Limb (tissue), 2 donors: Measurements from ENCODE around the gene TEX51.

ENCODE experiments used
- DNase-seq, 2 donors: peaks; one replicate each; pipeline ENCODE4 v3.0.0-alpha.2; 2016; ENCODE audit errors: extremely low spot score in 2 of 2

The TEX51 gene

GRCh38 chr2:126913329-126913728 is 14.6 kb downstream of the TEX51 start:
- no peak for DNase-seq

- no peak for DNase-seq
Measured at GRCh38 chr2:126913881-126914615, 15.4 kb downstream of the TEX51 start.

DNA sequence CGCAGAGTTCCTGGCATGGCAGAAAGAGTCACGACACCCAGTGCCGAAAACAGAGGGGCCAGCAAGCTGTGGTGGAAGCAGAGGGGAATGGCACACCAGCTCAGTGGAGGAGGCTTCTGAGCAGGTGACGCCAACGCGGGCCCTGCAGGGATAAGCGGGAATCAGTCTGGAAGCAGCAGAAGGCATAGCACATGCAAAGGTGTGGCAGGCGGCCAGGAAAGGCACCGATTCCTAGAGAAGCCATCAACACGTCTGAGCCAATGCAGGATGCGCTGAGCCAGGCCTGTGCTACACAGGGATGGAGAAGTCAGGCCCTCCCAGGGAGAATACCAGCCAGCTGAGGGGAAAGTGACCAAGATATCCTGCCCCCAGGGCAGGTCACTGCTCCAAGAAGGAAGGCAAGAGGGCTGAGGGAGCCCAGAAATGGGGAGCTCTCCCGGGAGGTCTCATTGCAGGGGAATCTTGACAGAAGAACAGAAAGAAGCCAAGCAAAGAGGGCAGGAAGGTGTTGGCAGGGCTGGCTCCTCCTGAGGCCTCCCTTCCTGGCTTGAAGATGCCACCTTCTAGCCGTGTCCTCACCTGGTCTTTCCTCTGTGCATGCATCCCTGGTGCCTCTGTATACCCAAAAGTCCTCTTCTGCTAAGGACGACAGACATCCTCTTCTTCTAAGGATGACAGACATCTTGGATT is 16.3 kb downstream of the TEX51 start:
- DNase-seq, result no peak

GRCh38 chr2:126915903-126916302 is 17.2 kb downstream of the TEX51 start:
- no peak for DNase-seq

DNA sequence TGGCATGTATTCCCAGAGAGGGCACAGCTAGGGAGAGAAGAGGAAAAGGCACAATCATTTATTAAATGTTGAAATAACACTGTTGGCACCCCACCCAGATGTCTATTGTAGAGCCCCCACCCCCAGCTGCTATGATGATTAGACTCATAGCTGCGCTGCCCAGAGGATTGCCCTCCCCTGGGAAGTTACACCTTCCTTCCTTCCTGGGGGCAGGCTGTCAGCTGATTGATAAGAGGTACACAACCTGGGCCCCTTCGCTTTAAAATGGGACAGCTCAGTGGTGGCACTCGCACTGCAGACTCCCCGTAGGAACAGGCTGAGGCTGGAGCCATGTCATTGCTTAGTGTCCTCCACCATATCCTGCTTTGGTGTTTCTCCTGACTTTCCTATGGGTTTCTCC is 18.1 kb downstream of the TEX51 start:
- DNase-seq, result no peak

DNA sequence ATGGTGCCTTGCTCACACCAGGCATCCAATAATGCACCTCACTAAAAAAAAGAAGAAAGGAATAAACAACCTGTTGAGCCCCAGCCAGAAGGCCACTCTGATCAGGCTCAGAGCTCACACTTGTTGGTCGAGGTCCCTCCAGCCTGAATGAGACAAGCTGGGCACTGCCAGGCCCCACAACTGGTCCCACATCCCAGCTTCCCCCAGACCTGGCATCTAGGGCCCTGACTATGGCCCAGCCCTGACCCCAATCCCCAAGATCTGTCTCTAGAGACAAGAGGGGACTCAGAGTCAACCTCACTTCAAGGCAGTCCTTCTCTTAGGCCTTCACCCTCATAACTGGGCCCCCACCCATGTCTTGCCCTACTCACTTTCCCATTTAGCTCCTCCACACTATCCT is 22.4 kb downstream of the TEX51 start:
- DNase-seq, result no peak

- DNase-seq, result no peak
Measured at GRCh38 chr2:126930970-126931590, 32.4 kb downstream of the TEX51 start.

- DNase-seq, result no peak
Measured at GRCh38 chr2:126932529-126932928, 33.8 kb downstream of the TEX51 start.

DNA sequence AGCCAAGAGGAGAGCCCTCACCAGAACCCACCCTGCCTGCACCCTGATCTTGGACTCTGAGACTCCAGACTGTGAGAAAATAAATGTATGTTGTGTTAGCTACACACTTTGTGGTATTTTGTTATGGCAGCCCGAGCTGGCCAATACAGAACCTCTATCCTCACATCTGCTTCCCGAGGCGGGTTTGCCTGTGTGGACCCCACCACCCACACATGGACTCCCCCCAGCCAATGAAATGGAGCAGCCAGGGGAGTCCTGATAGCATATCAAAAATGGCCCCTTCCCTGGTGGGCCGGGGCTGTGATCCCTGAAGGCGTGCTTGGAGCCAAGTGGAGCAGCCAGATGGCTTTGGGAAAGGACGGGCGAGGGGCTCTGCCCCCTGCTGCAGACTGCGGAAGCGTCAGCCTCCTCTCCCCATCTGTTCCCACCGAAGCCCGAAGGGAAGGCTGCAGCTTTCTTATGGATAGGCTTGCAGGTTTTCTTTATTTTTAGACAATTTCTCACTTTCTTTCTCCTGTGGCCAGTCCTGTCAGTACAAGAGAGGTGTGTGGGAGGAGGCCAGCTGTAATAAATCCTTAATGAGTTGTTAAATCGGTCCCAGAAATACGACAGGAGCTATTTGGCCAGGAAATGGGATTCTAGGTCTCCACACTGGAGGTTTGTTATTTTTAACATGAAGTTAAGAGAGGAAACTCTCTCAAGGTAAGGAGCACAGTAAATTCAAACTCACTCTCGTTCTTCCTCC is 34.4 kb downstream of the TEX51 start:
- DNase-seq, result no peak

GRCh38 chr2:126933711-126934091 is 35.0 kb downstream of the TEX51 start:
- no peak for DNase-seq

- DNase-seq, result no peak
Measured at GRCh38 chr2:126934809-126935208, 36.1 kb downstream of the TEX51 start.

DNA sequence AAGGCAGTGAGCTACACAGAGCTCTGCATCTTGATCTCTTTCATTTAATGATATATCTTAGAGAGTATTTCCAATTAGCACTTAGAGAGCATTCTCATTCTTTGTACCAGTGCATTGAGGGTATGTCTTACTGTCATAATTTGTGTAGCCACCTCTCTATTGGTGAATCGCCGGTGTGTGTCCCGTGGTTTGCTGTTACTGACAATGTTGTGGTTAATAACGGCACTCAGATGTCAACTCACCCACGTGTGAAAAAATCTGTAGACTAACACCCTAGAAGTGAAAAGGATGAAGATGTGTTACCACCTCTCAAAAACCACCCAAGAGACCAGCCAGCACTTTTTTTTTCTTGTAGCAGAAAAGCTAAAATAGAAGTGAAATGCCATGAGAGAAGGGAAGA is 37.1 kb downstream of the TEX51 start:
- DNase-seq, result no peak

DNA sequence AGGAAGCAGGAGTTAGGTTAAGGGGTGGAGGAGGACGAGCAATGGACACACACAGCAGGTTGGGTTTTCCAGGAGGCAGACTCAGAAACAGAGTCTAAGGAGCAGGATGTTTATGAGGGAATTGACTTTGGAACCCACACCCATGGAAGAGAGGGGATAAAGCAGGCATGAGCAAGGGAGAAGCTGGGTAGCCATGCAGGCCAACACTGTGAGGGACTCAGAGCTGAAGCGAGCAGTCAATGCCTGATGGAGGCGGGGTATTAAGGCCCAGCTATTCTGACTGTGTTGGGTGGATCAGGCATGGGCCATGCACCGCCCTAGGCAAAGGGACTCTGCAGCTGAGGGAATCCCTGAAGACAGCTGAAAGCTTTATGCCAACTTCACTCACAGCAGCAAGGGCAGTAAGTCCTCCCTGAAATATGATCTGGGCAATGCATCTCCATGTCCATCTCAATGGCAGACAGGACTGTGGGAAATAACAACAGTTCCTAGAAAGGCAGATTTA is 37.6 kb downstream of the TEX51 start:
- DNase-seq, result no peak

DNA sequence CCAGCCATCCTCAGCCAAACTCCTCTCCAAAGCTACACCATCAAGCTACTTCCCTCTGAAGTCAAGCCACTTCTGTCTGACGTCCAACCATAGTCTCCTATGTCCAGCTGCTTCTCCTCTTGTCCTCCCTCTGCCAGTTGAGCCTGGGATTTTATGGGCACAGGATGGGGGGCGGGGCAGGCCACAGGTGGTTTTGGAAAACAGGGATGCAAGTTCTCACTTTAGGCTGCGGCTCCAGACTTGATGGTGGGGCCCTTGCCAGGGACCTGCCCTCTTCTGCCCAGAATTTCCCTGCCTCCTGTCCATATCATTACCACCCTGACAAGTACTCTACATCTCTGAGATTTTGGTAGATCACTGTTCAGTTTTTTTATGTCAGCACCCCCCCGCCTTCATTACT is 41.6 kb downstream of the TEX51 start:
- no peak for DNase-seq

GRCh38 chr2:126942427-126943203 is 43.9 kb downstream of the TEX51 start:
- no peak for DNase-seq

DNA sequence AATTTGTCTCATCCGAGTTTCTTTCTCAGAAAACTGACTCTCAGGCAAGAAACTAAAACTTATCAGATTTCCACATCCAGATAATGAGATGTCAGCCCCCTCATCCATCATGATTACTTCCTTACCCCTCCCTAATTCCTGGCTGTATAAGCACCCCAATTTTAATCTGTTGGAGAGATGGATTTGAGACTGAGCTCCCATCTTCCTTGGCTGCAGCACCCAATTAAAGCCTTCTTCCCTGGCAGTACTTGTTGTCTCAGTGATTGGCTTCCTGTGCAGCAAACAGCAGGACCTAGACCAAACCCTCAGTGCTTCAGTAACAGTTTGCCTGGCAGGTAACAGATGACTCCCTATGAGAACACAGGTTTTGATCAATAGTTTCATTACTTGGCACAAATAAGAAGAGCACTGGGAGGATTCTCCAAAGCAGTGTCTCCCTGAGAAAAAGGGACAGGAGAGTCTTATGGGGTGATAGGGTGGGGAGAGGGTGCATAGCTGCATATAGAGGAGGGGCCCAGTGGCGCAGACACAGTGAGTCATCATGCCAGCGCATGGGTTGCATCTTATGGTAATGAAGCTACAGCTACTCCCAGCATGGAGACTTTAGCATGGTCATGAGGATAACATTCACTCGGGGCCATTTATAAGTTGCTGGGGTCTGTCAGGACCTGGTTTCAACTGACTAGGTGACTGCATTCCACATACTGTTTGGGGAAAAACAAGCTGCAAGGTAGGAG is 45.1 kb downstream of the TEX51 start:
- no peak for DNase-seq

GRCh38 chr2:126945118-126945517 is 46.4 kb downstream of the TEX51 start:
- no peak for DNase-seq

- DNase-seq, result no peak
Measured at GRCh38 chr2:126946318-126947102, 47.8 kb downstream of the TEX51 start.

DNA sequence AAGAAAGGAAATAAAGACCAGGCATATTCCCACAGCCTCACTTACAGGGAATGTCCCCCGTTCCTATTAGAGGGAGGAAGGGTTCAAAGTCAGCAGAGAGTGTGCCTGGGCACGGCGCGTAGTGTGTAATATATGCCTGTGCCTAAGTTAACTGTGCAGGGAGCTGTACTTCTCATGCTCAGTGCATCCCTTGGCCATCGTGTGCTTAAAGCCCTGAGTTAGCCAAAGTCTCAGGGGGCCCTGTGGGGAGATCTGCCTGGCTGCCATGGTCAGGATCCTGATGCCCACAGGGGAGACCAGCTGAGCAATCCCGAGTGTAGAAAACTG is 48.4 kb downstream of the TEX51 start:
- no peak for DNase-seq

DNA sequence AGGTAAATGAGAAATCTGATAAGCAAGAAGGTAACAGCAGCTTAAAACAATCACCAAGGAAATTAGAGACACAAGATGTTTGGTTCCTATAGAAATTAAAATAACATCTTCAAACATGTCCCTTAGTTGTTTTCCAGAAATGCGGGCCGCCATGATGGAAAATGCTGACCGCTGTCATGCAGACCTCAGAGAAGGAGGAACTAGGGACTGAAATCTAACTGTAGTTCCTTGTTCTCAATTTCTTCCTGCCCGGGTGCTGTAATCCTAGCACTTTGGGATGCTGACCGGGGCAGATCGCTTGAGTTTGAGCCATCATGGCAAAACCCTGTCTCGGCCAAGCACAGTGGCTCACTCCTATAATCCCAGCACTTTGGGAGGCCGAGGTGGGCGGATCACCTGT is 51.1 kb downstream of the TEX51 start:
- no peak for DNase-seq
